Skin of body (tissue), 3 donors: ENCODE results near the gene KICS2. TPM values are rescaled to one million over a fixed set of nuclear protein-coding genes. Genes with fewer than 3 reads are reported as not detected.
A peak's percentile ranks its signal among the peaks of the same experiment; 100 is the strongest.

ENCODE experiments used
- DNase-seq: peaks from one replicate; lab custom pipeline; 2025; lab: John Stamatoyannopoulos, UW
- small RNA-seq: library from RNA; depleted of rRNA; stranded (forward); fragments of <200 nt; gene quantifications from one replicate; pipeline ENCODE3, GENCODE V24; 2014; ENCODE audit warnings: low replicate concordance
- total RNA-seq: library from RNA; depleted of rRNA; stranded (reverse); fragments of >200 nt; gene quantifications from one replicate; pipeline ENCODE4 v1.2.3, GENCODE V29; 2014

Gene KICS2
- total RNA-seq, 1 donor from 2014 or later: 4.4 TPM

- DNase-seq: peak; percentile 83
Measured at GRCh38 chr12:64175254-64175945, 46.7 kb downstream of the KICS2 start.

- DNase-seq: no peak
Measured at GRCh38 chr12:64173456-64173855, 48.6 kb downstream of the KICS2 start.

Small RNA genes within 50 kb of the gene (small RNA-seq; reads per million reads assigned to genes)
- not detected for gene RNU5A-7P
- gene RNU6-1009P: not detected

Other genes with a start within 250 kb of the KICS2 start
- gene C12orf56, start 168.5 kb upstream of the KICS2 start, total RNA-seq: 1.1 TPM
- gene XPOT, start 182.1 kb upstream of the KICS2 start, total RNA-seq: 48.0 TPM
- 26.7 TPM for gene TBK1, start 229.8 kb upstream of the KICS2 start, total RNA-seq